HG03175 (cell line): ENCODE data around the gene SLC22A4.
A peak's percentile ranks its signal among the peaks of the same experiment; 100 is the strongest.

ENCODE experiments used
- ATAC-seq: cut with Tn5 transposase; IDR thresholded peaks from one replicate; pipeline ENCODE4 v1.9.1; 2021; ENCODE audit warnings: mild to moderate bottlenecking, moderate library complexity; ENCODE audit not compliant: unreplicated experiment

Gene SLC22A4

DNA sequence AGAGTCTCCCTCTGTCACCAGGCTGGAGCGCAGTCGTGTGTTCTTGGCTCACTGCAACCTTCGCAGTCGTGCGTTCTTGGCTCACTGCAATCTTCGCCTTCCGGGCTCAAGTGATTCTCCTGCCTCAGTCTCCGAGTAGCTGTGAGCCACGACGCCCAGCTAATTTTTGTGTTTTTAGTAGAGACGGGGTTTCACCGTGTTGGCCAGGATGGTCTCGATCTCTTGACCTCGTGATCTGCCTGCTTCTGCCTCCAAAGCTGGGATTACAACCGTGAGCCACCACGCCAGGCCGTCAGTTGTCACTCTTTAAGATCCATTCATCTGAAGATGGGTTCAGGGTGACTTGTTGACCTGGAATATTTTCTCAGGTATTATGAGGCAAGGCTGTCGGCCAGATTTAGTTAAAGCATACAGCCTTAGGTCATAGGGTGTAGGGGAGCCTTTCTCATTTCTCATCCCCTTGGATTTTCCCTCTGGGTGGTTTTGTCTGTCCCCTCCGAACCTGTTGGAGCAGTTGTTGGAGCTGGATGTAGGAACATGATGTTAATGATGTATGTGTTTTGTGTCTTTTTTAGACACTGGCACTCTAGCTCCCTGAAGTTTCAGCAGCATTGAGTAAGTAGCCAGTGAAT, 76.9 kb downstream of the SLC22A4 start:
- no peak for ATAC-seq

DNA sequence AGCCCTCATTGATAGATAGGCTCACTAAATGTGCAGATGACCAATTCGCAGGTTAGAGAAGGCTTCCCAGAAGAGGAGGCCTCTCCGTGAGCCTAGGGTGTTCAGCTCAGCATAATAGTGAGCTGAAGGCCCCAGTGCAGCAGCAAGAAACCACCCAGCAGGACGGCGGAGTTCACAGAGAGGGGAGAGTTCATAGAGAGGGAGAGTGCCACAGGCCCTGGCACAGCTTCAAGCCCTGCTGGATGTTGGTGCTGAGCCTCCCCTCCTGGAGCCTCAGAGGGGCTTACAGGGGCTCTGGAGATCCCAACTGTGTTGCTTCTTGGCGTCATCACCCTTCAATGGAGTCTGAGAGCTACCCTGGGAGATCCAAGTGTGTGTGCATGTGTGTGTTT, 77.4 kb downstream of the SLC22A4 start:
- ATAC-seq: no peak

DNA sequence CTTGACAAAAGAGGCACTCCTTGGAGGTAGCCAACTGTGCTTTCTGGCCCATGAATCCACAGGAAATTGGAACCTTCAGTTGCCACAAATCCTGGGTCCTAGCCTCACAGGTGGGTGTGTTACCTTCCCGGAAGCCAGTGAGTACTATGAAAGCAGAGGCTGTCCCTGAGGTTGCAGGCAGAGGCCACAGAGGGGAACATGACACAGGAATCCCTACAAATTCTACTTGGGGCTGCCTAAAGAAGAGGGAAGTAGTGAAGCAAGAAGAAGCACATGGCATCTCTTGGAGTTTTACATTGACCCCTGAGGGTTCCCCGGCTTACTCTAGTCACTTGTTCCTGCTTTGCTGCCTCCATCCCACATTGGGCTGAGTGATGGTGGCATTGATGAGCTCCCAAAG, 77.9 kb downstream of the SLC22A4 start:
- ATAC-seq: no peak

DNA sequence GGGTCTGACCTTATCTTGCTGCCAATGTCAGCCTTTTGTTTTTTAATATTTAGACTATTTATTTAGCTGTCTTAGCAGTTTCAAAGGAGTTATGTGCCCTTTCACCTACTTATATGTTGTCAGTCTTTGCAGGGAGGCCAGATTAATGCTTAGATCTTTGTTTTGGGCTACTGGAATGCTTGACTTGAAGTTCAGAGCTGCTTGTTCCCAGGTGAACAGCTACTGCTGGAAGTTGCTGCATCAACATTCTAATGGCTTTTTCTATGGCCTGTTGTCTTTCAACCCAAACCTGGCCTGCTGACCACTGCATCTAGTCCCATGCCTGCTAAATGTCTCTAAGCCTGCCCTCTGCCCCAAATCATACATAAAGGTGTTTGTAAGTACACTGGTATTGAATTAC, 78.3 kb downstream of the SLC22A4 start:
- no peak for ATAC-seq

DNA sequence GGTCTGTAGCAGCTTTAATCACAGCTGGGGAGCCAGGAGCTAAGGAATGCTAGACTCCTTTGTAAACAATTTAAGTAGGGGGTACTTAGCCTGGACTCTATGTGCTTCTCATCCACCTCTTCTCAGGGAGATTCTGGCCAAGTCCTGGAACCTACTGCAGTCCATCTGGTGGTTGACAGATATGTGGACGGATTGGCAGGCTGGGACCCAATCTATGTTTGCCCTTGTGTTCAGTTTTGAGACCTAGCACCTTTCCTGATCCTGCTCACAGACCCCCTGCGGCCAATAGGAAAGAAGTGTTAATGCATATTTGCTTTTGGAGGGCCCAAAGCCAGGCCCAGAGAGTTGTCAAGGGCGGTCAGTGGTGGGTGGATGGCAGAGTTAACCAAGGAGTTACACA, 81.8 kb downstream of the SLC22A4 start:
- no peak for ATAC-seq

DNA sequence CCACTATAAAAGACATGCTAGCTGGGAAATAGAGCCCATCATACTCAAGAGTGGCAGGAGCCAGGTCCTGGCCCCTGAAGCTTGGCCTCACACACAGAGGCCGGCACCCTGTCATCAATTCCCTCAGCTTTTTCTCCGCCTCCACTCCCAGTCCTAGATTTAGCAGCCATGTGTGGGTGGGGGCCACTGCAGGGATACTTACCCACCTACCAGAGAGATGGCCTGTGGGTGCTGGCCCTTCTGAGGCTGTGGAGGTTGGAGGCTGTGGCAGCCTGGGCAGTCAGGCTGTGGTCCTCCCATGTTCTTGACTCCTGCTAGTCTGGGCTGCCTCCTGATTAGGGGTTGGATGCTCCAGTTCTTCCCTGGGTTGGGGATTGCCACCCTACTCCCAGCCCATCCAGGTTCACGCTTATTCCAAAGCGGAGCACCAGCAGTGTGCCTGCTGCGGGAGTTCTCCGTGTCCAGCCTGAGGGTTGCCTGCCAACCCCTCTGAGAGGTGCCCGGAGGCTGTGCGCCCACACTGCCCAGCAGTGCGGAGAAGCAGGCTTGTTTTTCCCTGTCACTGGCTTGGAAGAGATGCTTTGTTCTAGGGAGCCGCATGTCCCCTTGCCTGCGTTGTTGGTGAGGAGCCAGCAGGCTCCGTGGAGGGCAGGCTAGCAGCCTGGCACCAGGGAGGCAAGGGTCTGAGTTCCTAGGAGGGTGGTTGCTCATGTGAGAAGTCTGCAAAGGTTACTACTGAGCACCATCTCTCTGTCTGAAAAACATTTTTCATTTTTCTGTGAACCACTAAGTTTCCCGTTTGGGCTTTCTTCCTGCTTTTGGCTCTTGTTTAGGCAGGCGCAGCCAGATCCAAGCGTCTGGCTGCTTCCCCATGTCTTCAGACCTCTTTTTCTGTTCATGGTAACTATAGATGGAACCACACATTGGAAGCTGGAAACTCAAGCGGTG, 82.8 kb downstream of the SLC22A4 start:
- no peak for ATAC-seq

DNA sequence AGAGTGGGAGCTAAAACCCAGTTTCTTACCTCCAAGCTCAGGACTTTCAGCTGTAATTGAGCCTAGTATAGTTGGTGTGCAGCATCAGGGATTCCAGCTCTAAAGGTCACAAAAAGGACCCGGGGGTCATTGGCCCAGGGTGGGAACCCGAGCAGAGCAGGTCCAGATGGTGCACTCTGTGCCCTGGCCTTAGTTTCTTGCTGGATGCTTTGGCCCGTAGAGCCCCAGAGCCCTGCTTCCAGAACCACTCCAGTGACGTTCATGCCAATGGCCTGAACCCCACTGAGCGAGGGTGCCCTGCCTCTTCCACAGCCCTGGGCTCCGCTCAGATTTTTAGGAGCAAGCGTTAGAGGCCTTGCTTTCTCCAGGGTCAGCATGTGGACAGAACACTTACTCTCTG, 83.5 kb downstream of the SLC22A4 start:
- ATAC-seq: no peak

DNA sequence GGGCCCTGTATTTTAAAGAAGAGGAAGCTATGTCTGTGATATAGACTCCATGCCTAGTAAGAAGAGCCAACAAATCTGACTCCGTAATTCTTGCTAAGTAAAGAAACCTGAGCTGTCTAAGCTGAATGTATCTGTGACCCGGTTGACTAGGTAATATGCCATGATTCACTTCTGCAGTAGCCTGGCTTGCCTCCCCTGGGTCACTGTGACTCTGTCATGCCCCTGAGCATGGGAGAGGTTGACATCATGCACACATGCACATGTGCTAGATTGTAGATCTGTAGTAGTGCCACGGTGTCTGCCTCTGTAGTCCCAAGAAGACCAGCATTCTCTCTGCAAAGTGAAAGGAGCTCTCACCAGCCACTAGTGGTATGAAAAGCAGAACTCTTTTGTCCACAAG, 84.4 kb downstream of the SLC22A4 start:
- ATAC-seq: no peak

DNA sequence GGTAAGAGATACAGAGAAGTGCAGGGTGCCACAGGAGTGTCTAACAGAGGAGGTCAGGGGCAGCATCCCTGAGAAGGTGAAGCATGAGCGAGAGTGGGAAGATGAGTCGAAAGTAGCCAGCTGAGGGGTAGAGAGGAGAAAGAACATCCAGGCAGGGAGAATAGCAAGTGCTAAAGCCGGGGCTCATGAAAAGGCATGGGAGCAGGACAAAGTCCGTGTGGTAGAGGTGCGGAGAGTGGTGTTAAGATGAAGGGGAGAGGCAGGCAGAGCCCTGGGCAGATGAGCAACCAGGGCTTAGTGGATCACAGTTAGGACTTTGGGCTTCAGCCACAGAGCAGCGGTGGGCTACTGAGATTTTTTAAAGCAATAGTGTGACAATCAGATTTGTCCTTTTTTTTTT, 85.9 kb downstream of the SLC22A4 start:
- ATAC-seq: no peak

DNA sequence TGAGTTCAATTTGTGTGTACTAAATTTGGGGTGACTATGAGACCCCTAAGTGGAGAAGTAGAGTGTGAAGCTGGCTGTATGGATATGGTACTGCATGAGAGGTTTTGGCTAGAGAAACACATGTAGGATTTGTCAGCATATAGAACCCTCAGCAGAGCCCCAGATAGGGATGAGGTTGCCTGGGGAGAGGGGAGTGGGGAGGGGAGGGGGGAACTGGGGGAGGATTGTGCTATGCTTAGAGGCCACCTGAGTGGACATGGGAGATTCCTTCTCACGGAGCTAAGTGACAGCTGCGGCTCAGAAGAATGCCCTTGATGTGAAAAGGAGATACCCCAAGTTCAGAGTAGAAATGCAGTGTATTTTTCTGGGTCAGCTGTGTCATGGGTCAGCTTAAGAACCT, 86.5 kb downstream of the SLC22A4 start:
- no peak for ATAC-seq

DNA sequence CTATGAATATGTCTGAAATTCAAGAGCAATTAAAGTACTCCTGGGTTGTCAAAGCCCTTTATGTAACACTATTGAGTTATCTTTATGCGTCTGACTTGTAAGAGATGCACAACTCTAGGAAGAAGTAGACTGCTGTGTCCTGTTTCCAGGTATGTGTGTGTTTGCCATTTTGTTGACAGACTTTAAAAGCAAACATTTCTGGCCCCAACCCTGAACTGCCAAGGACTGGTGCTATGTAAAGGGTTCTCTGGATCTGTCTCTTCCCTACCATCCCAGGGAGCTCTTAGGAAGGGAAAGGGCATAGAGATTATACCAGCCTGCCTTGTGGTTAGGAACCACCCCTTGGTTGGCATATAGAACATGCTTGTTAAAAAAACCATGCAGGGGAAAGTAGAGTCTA, 87.4 kb downstream of the SLC22A4 start:
- no peak for ATAC-seq

DNA sequence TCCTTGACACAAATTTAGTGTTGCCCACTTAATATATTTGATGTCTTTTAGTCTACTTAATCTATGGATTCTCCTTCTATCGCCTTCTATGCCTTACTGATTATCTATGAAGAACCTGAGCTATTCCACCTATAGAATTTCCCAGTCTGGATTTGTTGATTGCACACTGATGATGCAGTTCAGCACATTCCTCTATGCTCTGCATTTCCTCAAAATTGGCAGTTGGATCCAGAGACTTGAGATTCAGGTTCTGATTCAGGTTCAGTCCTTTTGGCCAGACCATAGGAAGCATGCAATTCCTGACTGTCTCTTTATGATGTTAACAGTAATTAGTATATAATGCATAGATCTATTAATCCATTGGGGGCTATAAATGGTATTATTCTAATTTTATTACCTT, 89.1 kb downstream of the SLC22A4 start:
- ATAC-seq: no peak

DNA sequence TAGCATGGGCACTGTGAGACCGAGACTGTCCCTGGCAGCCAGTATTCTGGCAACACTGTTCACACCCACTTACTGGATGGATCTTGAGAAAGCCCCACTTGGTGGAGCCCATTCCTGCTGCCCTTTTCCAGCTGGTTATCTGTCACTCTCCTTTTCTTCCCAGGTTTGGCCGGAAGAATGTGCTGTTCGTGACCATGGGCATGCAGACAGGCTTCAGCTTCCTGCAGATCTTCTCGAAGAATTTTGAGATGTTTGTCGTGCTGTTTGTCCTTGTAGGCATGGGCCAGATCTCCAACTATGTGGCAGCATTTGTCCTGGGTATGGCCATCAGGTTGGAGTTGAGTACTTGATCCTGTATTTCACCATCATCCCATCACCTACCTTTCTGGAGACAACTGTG, 89.8 kb downstream of the SLC22A4 start:
- ATAC-seq: no peak

DNA sequence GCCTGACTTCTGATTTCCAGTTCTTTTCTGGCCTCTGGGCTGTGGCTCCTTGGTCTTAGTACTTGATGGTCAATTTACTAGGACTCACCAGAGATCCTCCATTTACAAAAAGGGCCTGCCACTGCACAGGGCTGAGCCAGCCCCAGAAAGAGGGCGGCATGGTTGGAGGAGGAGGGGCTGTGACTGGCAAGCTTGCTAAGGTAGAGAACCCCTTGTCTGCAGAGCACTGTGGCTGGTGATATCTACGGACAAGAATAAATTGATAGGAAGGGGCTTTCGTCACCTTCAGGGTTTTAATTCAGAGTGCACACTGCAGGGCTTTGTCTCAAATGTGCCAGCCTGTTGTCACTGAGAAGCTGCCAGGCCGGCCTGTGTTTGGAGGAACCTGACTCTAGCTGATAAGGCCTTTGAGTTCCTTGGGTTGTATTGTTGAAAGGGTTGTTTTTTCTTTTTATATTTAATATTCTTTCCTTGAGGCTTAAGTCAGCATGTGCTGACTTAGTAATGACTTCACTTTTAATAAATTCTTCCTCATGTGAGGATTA, 90.4 kb downstream of the SLC22A4 start:
- no peak for ATAC-seq

DNA sequence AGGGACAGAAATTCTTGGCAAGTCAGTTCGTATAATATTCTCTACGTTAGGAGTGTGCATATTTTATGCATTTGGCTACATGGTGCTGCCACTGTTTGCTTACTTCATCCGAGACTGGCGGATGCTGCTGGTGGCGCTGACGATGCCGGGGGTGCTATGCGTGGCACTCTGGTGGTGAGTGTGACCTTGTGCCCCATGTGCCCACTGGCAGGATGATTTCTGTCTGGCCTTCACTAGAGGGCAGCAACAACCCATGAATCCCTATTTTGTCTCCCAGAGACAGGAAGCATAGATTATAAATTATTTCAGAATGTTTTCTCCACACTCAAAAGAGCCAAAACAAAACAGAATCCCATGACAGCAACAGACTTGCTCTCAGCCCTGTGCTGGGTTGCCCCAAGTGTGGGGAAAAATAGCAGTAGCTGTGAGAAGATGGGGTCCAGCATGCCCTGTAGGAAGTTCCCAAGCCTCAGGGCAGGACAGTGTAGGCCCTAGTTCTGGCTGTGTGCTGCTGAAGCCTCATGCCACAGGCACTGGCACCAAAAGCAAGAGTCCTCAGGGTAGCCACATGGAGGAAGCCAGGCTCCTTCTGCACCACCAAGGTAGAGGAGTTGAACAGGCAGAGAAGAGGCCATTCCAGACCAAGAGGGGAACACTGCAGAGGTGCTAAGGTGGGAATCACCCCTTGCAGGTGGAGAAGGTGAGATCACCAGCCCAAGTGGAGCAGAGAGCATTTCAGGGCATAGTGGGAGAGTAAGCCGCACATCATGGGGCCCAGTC, 91.3 kb downstream of the SLC22A4 start:
- ATAC-seq: peak; percentile 52

DNA sequence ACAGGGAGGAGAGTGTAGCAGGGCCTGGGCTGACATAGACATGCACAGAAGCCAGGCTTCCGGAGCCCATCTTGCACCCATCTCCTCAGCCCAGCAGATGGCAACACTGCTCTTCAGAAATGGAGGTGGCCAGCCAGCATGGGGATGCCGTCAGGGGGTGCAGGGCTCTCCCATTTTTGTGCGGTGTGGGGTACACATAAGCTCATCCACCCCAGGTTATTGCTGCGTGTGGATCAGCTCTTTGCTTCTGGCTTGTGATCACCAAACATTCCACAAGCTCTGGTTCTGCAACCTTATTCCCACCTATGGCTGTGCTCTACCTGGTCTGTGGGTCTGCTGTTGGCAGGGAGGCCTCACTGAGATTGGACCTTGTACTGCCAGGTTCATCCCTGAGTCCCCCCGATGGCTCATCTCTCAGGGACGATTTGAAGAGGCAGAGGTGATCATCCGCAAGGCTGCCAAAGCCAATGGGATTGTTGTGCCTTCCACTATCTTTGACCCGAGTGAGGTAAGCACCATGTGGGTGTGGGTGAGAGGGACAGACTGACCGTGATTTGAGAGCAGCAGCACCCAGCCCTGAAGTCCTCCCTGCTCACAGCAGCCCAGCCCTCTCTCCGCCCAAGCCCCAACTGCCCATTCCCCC, 92.6 kb downstream of the SLC22A4 start:
- peak; percentile 85 for ATAC-seq

DNA sequence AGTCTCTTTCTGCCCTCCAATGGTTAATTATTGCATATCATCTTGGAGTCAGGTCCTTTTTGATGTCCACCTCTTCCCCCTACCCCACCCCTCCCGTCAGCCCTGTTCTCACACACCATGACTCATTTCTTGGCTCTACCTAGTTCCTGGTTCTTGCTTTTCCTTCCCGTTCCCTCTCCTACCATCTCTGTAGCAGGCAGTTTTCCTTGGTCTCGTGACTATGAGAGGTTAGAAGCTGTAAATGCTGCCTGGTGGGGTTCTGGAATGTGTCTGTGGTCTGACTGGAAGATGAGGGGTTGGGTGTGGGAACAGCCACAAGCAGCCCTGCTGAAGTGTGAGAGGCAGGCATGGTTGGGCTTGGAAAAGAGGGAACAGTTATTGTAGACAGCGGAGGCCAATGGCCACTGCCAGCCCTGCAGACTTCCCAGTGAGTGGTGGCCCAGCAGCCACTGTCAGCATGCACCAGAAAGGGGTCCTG, 93.5 kb downstream of the SLC22A4 start:
- ATAC-seq: no peak

DNA sequence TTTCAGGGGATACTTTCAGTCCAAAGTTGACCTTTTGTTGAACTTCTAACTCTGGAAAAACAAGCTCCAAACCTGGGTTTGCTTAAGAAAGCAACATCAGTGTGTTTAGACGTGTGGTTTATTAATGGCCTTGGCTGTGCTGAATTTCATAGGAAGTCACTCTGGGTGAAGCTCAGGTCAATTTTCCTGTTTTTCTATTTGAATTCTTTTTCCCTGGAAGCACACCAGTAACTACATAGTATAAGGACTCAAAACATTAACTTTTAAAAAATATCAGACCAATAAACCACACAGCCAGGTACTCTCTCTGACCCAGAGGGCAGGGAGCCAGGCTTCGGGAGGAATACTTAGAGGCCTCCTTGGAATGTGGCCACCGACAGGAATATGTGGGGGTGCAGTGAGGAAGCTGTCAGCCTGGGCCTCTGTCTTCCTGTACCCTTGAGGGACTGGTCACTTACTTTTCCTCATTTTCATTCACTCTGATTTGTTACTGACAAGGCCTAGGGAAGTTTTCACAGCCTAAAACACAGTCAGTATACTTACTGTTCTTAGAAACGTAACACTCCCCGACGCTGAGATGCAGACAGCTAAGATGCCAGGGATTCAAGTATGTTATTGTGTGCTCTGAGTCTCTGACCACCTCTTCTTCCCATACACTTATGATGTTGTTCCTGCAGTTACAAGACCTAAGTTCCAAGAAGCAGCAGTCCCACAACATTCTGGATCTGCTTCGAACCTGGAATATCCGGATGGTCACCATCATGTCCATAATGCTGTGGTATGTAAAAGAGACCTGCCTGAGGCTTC, 94.3 kb downstream of the SLC22A4 start:
- ATAC-seq: no peak

DNA sequence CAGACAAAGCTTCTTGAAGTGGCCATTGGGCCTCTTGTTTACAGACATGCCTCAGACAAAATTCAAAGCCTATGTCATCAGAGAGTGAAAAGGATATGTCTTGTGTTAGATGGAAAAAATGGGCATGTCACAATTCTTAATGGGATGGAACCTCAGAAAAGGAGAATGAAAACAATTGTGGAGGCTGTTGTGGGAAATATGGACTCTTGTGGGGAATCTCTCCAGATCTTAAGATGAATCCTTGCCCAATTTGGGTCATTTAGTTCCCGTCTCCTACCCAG, 94.8 kb downstream of the SLC22A4 start:
- no peak for ATAC-seq

DNA sequence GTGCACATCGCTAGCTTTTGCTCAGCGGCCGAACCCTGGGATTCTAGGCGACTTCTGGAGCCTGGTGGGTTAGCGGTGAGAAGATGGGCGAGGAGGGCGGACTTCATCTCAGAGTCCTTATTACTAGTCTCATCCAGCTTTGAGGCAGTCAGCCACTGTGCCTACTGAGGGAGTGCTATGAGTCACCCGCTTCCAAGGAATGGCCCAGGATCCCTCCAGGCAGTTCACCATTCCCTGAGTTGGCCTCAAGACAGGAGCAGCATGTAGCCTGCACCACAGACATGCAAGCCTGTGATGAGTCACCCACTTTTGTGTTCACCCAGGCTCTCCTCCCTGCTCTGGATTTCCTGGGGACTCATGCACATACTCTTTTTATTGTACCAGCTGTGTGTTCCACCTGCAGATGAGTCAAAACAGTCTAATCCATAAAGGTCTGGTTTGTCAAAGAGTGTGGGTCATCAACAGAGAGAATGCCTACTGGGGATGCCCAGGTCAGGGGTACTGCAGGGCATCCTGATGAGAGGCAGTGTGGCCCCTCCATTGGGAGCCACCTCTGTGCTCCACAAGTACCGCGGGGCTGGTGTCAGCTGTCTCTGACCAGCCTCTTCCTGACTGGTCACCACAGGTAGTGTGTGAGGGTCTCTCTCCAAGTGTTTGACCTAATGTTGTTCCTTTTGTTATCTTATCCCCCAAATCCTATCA, 95.5 kb downstream of the SLC22A4 start:
- ATAC-seq: no peak
